Stimulated activated CD8-positive, alpha-beta memory T cell treated with anti-CD3 and anti-CD28 coated beads, Interleukin-4, amount 100 ng/mL, for 48 hours (primary cell): ENCODE data around the gene NLRP1.

Experiments used
- DNase-seq: peaks from one replicate; pipeline ENCODE4 v3.0.0-alpha.2; 2020

NLRP1 gene

DNA sequence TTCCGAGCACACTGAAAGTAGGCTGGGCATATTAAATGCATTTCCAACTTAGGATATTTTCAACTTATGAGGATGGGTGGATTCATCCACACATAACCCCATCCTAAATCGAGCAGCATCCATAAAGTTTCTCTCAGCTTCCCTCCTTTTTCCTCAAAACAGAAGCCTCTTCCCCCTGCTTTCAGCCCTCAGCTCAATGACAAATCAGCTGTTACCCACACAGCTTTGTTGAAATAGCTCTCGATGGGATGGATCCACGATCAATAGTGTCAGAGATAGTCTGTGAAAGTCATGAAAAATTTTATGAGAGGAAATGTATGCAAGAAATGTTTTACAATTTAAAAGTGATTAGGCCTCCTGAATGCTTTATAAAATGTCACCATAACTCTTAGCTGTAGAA, 118.0 kb downstream of the NLRP1 start:
- no peak for DNase-seq

DNA sequence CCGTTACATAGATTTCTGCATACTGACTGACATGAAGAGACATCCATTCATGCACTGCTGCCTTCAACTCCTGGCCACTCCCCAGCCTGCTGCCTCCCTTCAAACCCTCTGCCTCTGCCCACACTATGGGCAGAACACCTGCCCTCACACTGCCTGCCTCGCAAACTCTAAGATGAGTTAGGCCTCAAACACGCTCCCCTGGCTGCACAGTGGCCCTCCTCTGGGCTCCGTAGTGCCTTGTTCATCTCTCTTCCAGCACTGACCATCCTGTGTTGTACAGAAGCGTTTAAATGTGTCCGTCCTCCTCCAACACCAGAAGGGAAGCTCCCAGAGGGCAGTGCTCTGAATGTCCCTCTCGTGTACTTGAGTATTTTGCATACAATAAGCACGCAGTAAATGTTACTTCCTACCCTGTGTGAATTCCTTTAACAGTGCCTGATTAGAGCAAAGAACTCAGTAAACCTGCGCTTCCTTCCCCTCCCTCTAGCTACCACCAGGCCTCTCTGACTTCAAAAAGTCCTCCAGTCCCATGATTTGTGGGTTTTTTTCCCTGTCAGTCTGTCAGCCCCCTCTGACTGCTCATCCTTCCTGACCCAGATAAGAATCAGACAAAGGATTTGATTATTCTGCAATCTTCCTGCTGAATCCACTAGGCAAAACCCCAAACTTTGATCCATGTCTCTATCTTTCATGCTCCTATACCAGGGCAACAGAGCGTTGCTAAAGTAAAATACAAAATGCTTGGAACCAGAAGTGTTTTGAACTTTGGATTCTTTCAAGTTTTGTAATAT, 119.4 kb downstream of the NLRP1 start:
- no peak for DNase-seq
